ENCODE results near the gene MAP3K2.

MAP3K2 gene

GRCh38 chr2:127382831-127383230 is 4.9 kb downstream of the MAP3K2 start:
- Histone ChIP-seq H3K27ac (no peak overlapping the region), H3K27me3 (replicated peaks) (no peaks in the 10 kb centered on the region), H3K36me3 (replicated peaks) (no peaks in the 10 kb centered on the region), H3K4me3 (ENCODE audit: low read depth, low read length) (no peak overlapping the region)
- DNase-seq, result no peak
- in situ Hi-C loops (cut with HindIII; ENCODE audit: low pct_ligation_motif_present, low sequenced_read_pairs), result no loop called here
- no peak for TF ChIP-seq CTCF (IDR thresholded peaks at IDR 0.05; ENCODE audit: low read depth, low read length, missing control alignments)

GRCh38 chr2:127381762-127382161 is 6.0 kb downstream of the MAP3K2 start:
- DNase-seq, result no peak
- Histone ChIP-seq H3K4me3 (ENCODE audit: low read depth, low read length) (no peak overlapping the region), H3K27ac (no peak overlapping the region), H3K36me3 (replicated peaks) (no peaks in the 10 kb centered on the region), H3K27me3 (replicated peaks) (no peaks in the 10 kb centered on the region)
- in situ Hi-C loops (cut with HindIII; ENCODE audit: low pct_ligation_motif_present, low sequenced_read_pairs), result no loop called here
- no peak for TF ChIP-seq CTCF (IDR thresholded peaks at IDR 0.05; ENCODE audit: low read depth, low read length, missing control alignments)

GRCh38 chr2:127379712-127380355 is 7.9 kb downstream of the MAP3K2 start:
- Histone ChIP-seq H3K36me3 (replicated peaks) (no peaks in the 10 kb centered on the region), H3K4me3 (ENCODE audit: low read depth, low read length) (no peak overlapping the region), H3K27me3 (replicated peaks) (no peaks in the 10 kb centered on the region), H3K27ac (no peak overlapping the region)
- in situ Hi-C loops (cut with HindIII; ENCODE audit: low pct_ligation_motif_present, low sequenced_read_pairs), result no loop called here
- DNase-seq, result no peak
- TF ChIP-seq CTCF (IDR thresholded peaks at IDR 0.05; ENCODE audit: low read depth, low read length, missing control alignments), result no peak

GRCh38 chr2:127378720-127379119 is 9.1 kb downstream of the MAP3K2 start:
- no peak overlapping the region for H3K27ac ChIP-seq
- no peak overlapping the region for H3K4me3 ChIP-seq (ENCODE audit: low read depth, low read length)
- no peak for DNase-seq
- no peaks in the 10 kb centered on the region for H3K36me3 ChIP-seq (replicated peaks)
- no peak for TF ChIP-seq CTCF (IDR thresholded peaks at IDR 0.05; ENCODE audit: low read depth, low read length, missing control alignments)
- in situ Hi-C loops (cut with HindIII; ENCODE audit: low pct_ligation_motif_present, low sequenced_read_pairs), result no loop called here
- no peaks in the 10 kb centered on the region for H3K27me3 ChIP-seq (replicated peaks)

GRCh38 chr2:127377262-127377661 is 10.5 kb downstream of the MAP3K2 start:
- no peak for DNase-seq
- H3K36me3 ChIP-seq (replicated peaks), result no peaks in the 10 kb centered on the region
- no peak overlapping the region for H3K4me3 ChIP-seq (ENCODE audit: low read depth, low read length)
- in situ Hi-C loops (cut with HindIII; ENCODE audit: low pct_ligation_motif_present, low sequenced_read_pairs), result no loop called here
- no peaks in the 10 kb centered on the region for H3K27me3 ChIP-seq (replicated peaks)
- no peak overlapping the region for H3K27ac ChIP-seq
- no peak for TF ChIP-seq CTCF (IDR thresholded peaks at IDR 0.05; ENCODE audit: low read depth, low read length, missing control alignments)

GRCh38 chr2:127376257-127376656 is 11.5 kb downstream of the MAP3K2 start:
- Histone ChIP-seq H3K36me3 (replicated peaks) (no peaks in the 10 kb centered on the region), H3K27ac (no peak overlapping the region), H3K4me3 (ENCODE audit: low read depth, low read length) (no peak overlapping the region), H3K27me3 (replicated peaks) (no peaks in the 10 kb centered on the region)
- no peak for DNase-seq
- no peak for TF ChIP-seq CTCF (IDR thresholded peaks at IDR 0.05; ENCODE audit: low read depth, low read length, missing control alignments)
- in situ Hi-C loops (cut with HindIII; ENCODE audit: low pct_ligation_motif_present, low sequenced_read_pairs), result no loop called here

Data from brain microvascular endothelial cell (primary cell).